HG03159 (cell line): ENCODE data around the gene STYXL1.

Experiments
- ATAC-seq: cut with Tn5 transposase; IDR thresholded peaks from one replicate; pipeline ENCODE4 v1.9.1; 2021; ENCODE audit warnings: mild to moderate bottlenecking, moderate library complexity; ENCODE audit not compliant: unreplicated experiment

The STYXL1 gene

DNA sequence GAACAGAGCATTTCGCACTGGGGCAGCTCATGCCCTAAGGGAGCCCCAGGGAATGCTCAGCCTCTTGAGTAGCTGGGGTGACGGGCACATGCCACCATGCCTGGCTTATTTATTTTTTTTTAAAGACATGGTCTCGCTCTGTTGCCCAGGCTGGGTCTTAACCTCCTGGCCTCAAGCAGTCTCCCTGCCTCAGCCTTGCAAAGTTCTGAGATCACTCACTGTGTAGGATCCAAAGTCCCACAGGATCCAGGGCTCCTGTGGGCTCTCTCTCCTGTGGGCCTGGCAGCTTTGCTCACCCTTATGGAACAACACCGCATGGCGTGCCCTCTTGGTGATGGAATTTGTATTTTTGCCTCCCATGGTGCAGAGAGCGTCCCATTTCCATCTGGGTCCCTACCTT, 87.4 kb downstream of the STYXL1 start:
- no peak for ATAC-seq

DNA sequence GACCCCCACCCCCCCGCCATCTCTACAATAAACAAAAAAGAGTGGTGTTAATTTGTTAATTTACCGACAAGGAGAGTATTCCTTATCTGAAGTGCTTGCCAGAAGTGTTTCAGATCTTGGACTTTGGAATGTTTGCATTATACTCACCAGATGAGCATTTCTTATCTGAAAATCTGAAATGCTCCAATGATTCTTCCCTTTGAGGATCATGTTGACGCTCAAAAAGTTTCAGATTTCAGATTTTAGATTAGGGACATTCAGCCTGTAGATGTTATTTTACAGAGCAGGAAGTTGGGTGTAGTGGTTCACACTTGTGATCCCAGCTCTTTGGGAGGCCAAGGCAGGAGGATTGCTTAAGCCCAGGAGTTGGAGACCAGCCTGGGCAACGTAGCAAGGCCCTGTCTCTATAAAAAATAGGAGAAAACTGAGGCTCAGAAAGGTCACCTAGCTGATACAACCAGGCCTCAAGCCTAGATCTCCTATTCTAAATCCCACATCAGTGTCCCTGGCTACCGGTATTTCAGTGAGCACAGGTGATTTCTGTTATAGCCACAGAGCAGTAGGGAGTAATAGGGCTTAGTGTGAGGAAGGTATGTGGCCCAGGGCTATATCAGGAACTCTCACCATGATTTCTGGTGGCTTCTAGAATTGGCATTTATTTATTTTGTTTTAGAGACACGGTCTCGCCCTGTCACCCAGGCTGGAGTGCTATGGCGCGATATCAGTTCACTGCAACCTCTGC, 88.8 kb downstream of the STYXL1 start:
- no peak for ATAC-seq

DNA sequence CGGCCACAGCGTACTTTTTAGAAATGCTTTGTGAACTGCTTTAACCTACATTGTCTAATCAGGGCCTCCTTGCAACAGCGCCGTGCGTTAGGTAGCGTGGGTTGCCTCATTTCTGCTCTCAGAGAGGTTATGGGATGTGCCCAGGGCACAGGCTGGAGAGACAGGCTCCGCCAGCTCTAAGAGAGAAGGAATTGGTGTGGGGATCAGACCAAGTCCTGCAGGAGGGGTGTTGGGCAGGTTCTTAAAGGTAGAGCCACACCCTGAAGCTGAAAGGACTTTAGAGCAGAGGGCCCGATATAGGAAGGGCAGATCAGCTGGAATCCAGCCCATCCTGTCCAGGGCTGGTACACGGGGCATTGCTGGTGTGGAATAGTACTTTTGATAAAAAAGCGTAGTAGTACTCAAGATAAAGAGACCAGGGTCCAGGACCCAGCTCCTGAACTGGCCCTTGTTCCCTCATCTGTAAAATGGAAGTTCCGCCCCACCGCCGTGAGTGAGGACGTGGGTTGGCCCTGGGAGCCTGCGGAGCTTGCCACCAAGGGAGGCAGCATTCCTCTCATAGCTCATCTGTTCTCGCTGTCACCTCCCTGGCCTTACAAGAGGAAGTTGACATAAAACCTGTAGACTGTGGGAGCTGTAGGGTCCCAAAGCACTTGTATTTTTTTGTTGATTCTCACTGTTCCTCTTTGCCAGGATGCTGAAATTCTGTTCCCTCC, 90.6 kb downstream of the STYXL1 start:
- ATAC-seq = no peak

DNA sequence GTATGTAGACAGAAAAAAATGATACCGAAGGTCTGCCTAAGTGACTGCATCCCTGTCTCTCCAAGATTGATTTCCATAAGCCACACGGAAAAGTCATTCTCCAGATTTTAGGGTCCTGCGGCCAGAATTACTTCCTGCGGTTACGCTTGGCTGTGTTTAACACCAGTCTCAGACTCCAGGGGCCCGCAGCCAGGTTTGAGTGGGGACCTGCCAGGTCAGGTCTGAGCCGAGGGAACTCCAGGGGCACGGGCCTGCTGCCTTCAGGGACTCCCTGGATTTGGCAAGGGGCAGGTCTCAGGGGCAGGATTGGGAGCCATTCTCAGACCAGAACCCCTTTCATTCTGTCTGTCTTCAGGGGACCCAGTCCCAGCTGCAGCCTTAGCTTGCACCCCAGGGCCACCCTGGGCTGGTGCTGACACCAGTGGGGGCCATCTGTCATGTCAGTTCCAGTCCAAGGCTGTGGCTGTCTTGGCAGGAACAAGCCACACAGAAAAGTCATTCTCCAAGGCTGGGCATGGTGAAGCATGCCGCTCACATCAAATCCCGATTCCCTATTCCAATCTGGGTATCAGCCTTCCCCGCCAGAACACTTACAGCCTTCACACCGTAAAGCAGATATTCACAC, 92.4 kb downstream of the STYXL1 start:
- ATAC-seq = no peak

DNA sequence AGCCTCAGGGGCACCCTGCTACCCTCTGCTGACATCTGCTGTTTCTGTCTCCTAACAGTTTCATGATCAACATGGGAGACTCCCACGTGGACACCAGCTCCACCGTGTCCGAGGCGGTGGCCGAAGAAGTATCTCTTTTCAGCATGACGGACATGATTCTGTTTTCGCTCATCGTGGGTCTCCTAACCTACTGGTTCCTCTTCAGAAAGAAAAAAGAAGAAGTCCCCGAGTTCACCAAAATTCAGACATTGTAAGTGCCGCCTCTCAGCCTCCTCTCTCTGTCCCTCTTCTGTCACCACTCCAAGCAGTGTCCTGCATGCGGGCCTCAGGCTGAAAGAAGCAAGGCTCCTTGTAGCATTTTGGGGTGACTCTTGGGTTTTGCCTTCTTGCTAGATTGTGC, 93.9 kb downstream of the STYXL1 start:
- ATAC-seq = no peak

DNA sequence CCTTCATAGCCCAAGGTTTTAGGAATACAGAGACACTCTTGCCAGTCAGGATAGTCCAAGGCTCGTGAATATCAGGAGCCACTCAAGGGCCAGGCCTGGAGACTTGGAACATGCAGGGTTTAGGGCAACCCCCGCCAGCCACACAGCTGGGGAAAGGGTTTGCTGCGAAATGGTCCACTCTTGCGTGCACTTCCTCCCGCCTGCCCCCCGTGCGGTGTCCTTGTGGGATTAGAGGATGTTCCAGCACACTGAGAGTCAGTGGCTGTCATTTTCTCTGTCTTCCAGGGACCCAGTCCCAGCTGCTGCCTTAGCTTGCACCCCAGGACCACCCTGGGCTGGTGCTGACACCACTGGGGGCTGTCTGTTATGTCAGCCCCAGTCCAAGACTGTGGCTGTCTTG, 94.4 kb downstream of the STYXL1 start:
- no peak for ATAC-seq

DNA sequence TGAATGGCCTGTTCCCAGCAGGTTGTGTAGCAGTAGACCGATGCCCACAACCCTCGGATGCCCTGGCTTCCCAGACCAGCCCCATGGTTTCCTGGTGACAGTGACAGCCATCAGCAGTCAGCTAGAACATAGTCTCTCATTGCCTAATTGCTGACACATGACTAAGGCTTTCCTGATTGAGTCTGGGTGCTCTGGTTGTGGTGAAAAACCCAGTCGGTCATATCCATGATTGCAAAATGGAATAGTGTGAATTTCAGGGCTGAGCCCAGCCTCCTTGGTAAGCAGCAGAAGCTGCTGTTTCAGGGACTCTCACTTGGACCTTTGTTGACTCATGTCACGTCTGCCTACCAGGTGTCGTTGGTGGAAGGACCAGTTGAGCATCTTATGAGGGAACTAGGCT, 96.3 kb downstream of the STYXL1 start:
- ATAC-seq = no peak

DNA sequence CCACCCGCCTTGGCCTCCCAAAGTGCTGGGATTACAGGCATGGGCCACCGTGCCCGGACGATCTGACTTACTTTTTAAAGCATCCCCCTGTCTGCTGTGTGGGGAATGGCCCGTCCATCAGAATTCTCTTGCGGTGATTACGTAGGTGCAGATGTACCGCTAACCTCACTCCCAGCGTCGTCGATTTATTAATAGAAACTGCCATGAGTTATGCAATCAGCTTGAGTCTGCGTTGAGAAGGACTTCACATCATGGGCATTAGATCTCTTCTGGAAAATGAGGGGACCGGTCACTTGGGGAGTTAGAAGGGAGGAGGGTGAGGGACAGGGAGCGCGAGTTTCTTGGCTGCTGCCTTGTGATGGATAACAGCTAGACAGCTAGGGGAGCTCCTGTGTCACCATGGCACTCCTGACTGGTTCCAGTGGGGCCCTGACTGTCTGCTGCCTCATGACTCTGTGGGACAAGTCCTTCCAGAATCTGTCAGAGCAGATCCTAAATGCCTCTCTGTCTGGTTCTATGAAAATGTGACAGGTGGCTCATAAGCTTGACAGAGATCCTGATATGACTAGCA, 97.6 kb downstream of the STYXL1 start:
- ATAC-seq = no peak

DNA sequence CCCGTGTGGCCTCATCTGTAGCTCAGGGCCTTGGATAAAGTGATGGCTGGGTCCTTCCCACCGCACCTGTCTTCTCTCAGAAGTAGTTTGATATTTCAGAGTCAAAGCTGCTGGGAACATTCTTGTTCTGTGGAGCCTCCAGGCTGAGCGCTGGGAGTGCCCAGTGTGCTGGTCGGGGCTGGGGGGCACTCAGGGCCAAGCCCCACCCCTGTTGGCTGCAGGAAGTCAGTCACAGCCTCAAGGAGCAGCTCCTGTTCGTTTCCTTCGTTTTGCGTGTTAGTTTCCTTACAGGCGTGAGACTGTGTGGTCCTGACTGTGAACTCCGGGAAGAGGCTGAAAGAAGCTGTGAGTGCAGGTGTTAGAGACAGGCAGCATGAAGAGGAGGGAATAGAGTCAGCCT, 99.6 kb downstream of the STYXL1 start:
- ATAC-seq = no peak
